GM12878 (cell line): ENCODE data around the gene DTX3. TPM values are rescaled to one million over a fixed set of nuclear protein-coding genes. Genes with fewer than 3 reads are reported as not detected.

Experiments used
- ATAC-seq: fragments of 200-7000 bp; cut with Tn5 transposase; 3 replicates; pipeline ENCODE4 v1.9.1; 2020; ENCODE audit warnings: mild to moderate bottlenecking, moderate library complexity
- BruUV-seq: library from RNA; stranded (reverse); fragments of 400-500 nt; replicated peaks from 2 replicates; lab custom pipeline; 2021; lab: Mats Ljungman, UMichigan
- CTCF ChIA-PET: fragments of 300-600 bp; sonication (Branson Sonifier 250); formaldehyde crosslinking; extraction: SDS; loops from one replicate; lab custom pipeline; 2021; ENCODE audit warnings: inconsistent platforms; lab: Yijun Ruan, JAX
- POLR2A ChIA-PET: fragments of 350-600 bp; formaldehyde crosslinking; extraction: SDS; loops from one replicate; lab custom pipeline; 2021; ENCODE audit warnings: inconsistent platforms; lab: Charles Lee
- RAD21 ChIA-PET: fragments of 300-600 bp; sonication (Branson Sonifier 250); formaldehyde crosslinking; loops from one replicate; lab custom pipeline; 2023; ENCODE audit warnings: antibody characterized with exemption; ENCODE audit not compliant: unreplicated experiment; lab: Charles Lee
- SMC1A ChIA-PET: fragments of 300-600 bp; sonication (Branson Sonifier 250); formaldehyde crosslinking; loops from one replicate; lab custom pipeline; 2023; ENCODE audit not compliant: unreplicated experiment, uncharacterized antibody; lab: Charles Lee
- DNase-seq: peaks from one replicate; pipeline ENCODE4 v3.0.0-alpha.2; 2011; ENCODE audit warnings: low read depth, low spot score
- FAIRE-seq: peaks from 3 replicates; lab custom pipeline; 2011; peaks lifted over from hg19 to GRCh38; lab: Jason Lieb, UNC
- H2AFZ ChIP-seq: 2 replicates; pipeline ENCODE4 v1.6.0; 2011; ENCODE audit warnings: low read depth, low read length, control low read depth; ENCODE audit not compliant: control insufficient read depth
- H3K27ac ChIP-seq: 2 replicates; pipeline ENCODE4 v1.5.1; 2011; ENCODE audit warnings: control low read depth; ENCODE audit not compliant: control insufficient read depth, insufficient read depth
- H3K27me3 ChIP-seq, 2 experiments: replicated peaks in 1 of 2; 2 replicates each; pipeline versions ENCODE4 v1.6.0 to v1.6.1; 2011; ENCODE audit warnings: low read length in 1 of 2; ENCODE audit not compliant: control insufficient read depth in 2 of 2, insufficient read depth in 2 of 2
- H3K36me3 ChIP-seq, 2 experiments: 2 replicates each; pipeline ENCODE4 v1.5.1; 2011; ENCODE audit warnings: low read length in 1 of 2; ENCODE audit not compliant: control insufficient read depth in 2 of 2, insufficient read depth in 2 of 2
- H3K4me1 ChIP-seq: 2 replicates; pipeline ENCODE4 v1.6.1; 2011; ENCODE audit warnings: mild to moderate bottlenecking, low read length, moderate library complexity, mixed read lengths; ENCODE audit not compliant: control insufficient read depth, insufficient read depth
- H3K4me2 ChIP-seq: 2 replicates; pipeline ENCODE4 v1.6.0; 2011; ENCODE audit warnings: control low read depth; ENCODE audit not compliant: control insufficient read depth, insufficient read depth
- H3K4me3 ChIP-seq: fragments of 200-600 bp; sonication (generic); 2 replicates; pipeline ENCODE4 v1.5.1; 2016
- H3K79me2 ChIP-seq: 2 replicates; pipeline ENCODE4 v1.6.0; 2011; ENCODE audit warnings: low read length; ENCODE audit not compliant: control insufficient read depth, insufficient read depth
- H3K9ac ChIP-seq: 2 replicates; pipeline ENCODE4 v1.8.0; 2011; ENCODE audit warnings: low read length, control low read depth, mixed read lengths; ENCODE audit not compliant: control insufficient read depth, insufficient read depth
- H3K9me3 ChIP-seq: replicated peaks from 3 replicates; pipeline ENCODE4 v1.5.1; 2011; ENCODE audit warnings: mild to moderate bottlenecking, low read length; ENCODE audit not compliant: control insufficient read depth, insufficient read depth
- H4K20me1 ChIP-seq: 2 replicates; pipeline ENCODE4 v1.6.0; 2011; ENCODE audit not compliant: control insufficient read depth, insufficient read depth
- EP300 ChIP-seq, 2 experiments: fragments of 150-350 bp in 1 of 2; IDR thresholded peaks; 2 replicates each; pipeline ENCODE4 v1.6.1; 2011 to 2012; ENCODE audit warnings: low read depth in 2 of 2, low read length in 2 of 2, borderline replicate concordance in 1 of 2, improper control_type of control experiment in 1 of 2, inconsistent platforms in 1 of 2; ENCODE audit not compliant: control insufficient read depth in 1 of 2
- HSF1 ChIP-seq: fragments of 150-350 bp; IDR thresholded peaks from 2 replicates; pipeline ENCODE4 v1.6.1; 2014; ENCODE audit warnings: mild to moderate bottlenecking, low read depth, low read length
- PAX5 ChIP-seq: IDR thresholded peaks from 2 replicates; pipeline ENCODE4 v1.6.1; 2011; ENCODE audit warnings: low read depth, low read length, borderline replicate concordance
- RBBP5 ChIP-seq: fragments of 200-600 bp; sonication (generic); conservative IDR thresholded peaks from 2 replicates; pipeline ENCODE4 v1.6.1; 2016
- RELA ChIP-seq: fragments of 450-650 bp; IDR thresholded peaks from 2 replicates; pipeline ENCODE4 v1.8.0; 2014; ENCODE audit warnings: borderline replicate concordance; ENCODE audit not compliant: partially characterized antibody
- SKIL ChIP-seq: fragments of 450-650 bp; IDR thresholded peaks from 2 replicates; pipeline ENCODE4 v1.6.1; 2017; ENCODE audit warnings: mild to moderate bottlenecking, low read depth, inconsistent platforms; ENCODE audit not compliant: poor library complexity, severe bottlenecking
- SMC3 ChIP-seq: IDR thresholded peaks from 2 replicates; pipeline ENCODE4 v1.6.1; 2011; ENCODE audit warnings: low read length, improper control_type of control experiment, borderline replicate concordance
- SP1 ChIP-seq: IDR thresholded peaks from one replicate; pipeline ENCODE4 v1.6.1; 2011; ENCODE audit warnings: low read depth, low read length
- SUZ12 ChIP-seq: fragments of 200-600 bp; sonication (generic); IDR thresholded peaks from one replicate; pipeline ENCODE4 v1.6.1; 2018; ENCODE audit warnings: antibody characterized with exemption, mild to moderate bottlenecking; ENCODE audit not compliant: unreplicated experiment
- TCF12 ChIP-seq: IDR thresholded peaks from 2 replicates; pipeline ENCODE4 v1.6.1; 2011; ENCODE audit warnings: low read depth, mild to moderate bottlenecking, low read length
- ZNF217 ChIP-seq: fragments of 450-650 bp; IDR thresholded peaks from 2 replicates; pipeline ENCODE4 v1.6.1; 2017; ENCODE audit warnings: antibody characterized with exemption, mild to moderate bottlenecking
- WGBS: methylation state at CpG from one replicate; pipeline ENCODE4 v1.1.6; 2016; ENCODE audit warnings: low lambda C conversion rate; ENCODE audit not compliant: insufficient replicate concordance, insufficient coverage; ENCODE audit errors: missing lambda C conversion rate; 5-methylcytosine and 5-hydroxymethylcytosine counted together
- in situ Hi-C: fragments of 300-500 bp; cut with MboI; formaldehyde crosslinking; loops from 9 replicates; pipeline ENCODE4 v1.14.3; 2018; ENCODE audit warnings: mixed read lengths
- intact Hi-C: fragments of 100-400 bp; cut with micrococcal nuclease; formaldehyde crosslinking; loops from one replicate; pipeline ENCODE4 v1.14.2; 2022; ENCODE audit not compliant: unreplicated experiment
- polyA plus RNA-seq, 11 experiments: library from polyadenylated mRNA; depleted of rRNA in 4 of 11; unstranded in 6 of 11; stranded (reverse) in 5 of 11; fragments of >200 nt; fragmentation: Nextera tagmentation in 4 of 11; fragmentation: Illumina TruSeq in 1 of 11; extraction: Ambion mirVana in 4 of 11; extraction: Trizol in 1 of 11; gene quantifications; 1 replicate in 1 of 11; 2 replicates in 10 of 11; pipeline versions ENCODE4 v1.2.1 to v1.2.3, GENCODE V29; 2011 to 2016; ENCODE audit warnings: inconsistent platforms in 2 of 11, missing spikeins in 2 of 11, low read depth in 1 of 11
- total RNA-seq, 4 experiments: library from RNA; depleted of rRNA in 3 of 4; stranded (reverse); fragments of >200 nt in 3 of 4; fragmentation: Illumina TruSeq in 1 of 4; extraction: Trizol in 1 of 4; gene quantifications; 2 replicates each; pipeline versions ENCODE4 v1.2.1 to v1.2.3, GENCODE V29; 2013 to 2021
- TF ChIP-seq, protein P1 (sequence below): IDR thresholded peaks from 2 replicates; pipeline ENCODE4 v1.6.1; 2012; ENCODE audit warnings: low read depth, low read length, improper control_type of control experiment

Gene DTX3
- total and polyA plus RNA-seq, 10 of the 15 experiments (the other 5 are each of a cell fraction or from before 2014, with no cell fraction given): 1.1 to 13.6 (median 5.6) TPM

GRCh38 chr12:57614948-57615500 is 10.4 kb downstream of the DTX3 start (continued):
- TF ChIP-seq HSF1: no peak
- TF ChIP-seq TCF12: no peak
- no peak for TF ChIP-seq SKIL
- TF ChIP-seq RELA: no peak
- no peak for TF ChIP-seq SMC3
- TF ChIP-seq, protein P1, sequence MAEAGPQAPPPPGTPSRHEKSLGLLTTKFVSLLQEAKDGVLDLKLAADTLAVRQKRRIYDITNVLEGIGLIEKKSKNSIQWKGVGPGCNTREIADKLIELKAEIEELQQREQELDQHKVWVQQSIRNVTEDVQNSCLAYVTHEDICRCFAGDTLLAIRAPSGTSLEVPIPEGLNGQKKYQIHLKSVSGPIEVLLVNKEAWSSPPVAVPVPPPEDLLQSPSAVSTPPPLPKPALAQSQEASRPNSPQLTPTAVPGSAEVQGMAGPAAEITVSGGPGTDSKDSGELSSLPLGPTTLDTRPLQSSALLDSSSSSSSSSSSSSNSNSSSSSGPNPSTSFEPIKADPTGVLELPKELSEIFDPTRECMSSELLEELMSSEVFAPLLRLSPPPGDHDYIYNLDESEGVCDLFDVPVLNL: no peak
- TF ChIP-seq RBBP5: no peak

- in situ Hi-C loops: no loop called here
- H3K9ac ChIP-seq: no peak overlapping the region
- TF ChIP-seq SUZ12 (no peak), SP1 (no peak), PAX5 (no peak), ZNF217 (no peak), EP300 (IDR thresholded peaks at IDR 0.05; ENCODE audit: borderline replicate concordance in 1 of 2, control insufficient read depth in 1 of 2, low read depth in 2 of 2, low read length in 2 of 2) (no peak)
- CTCF ChIA-PET: interaction anchor here (1.1 to 5.1 kb wide), 3 partner anchors 24 to 126 kb away, joined by 3 to 49 read pairs (median 11); no protein-coding TSS in a partner anchor
- H3K79me2 ChIP-seq: no peaks in the 10 kb centered on the region
- ATAC-seq (no peak), FAIRE-seq (no peak), DNase-seq (no peak)
- no TSS peak for BruUV-seq
- no peak overlapping the region for H2AFZ ChIP-seq
- intact Hi-C loops: no loop called here
- H4K20me1 ChIP-seq: no peaks in the 10 kb centered on the region
- no peaks in the 10 kb centered on the region for H3K36me3 ChIP-seq
- SMC1A ChIA-PET: interaction anchor here (1.4 kb wide), 1 partner anchor 32 kb away, joined by 3 read pairs; no protein-coding TSS in a partner anchor
- RAD21 ChIA-PET: interaction anchor here (1.0 kb wide), 1 partner anchor 157 kb away, joined by 4 read pairs; no protein-coding TSS in a partner anchor
- H3K4me1 ChIP-seq: peaks cover 10% of the 10 kb centered on the region
- H3K27me3 ChIP-seq: peaks cover 11 to 12% of the 10 kb centered on the region in 2 experiments; a peak in 3 of 4 replicates
- 57% methylated on average over 5 of the region's 5 CpGs for WGBS
- POLR2A ChIA-PET: interaction anchor here (0.8 to 2.9 kb wide), 2 partner anchors 11 to 35 kb away, joined by 3 to 13 read pairs; partner anchors contain the start of gene DTX3
- H3K4me2 ChIP-seq: no peak overlapping the region
- no peak overlapping the region for H3K27ac ChIP-seq
- no peaks in the 10 kb centered on the region for H3K9me3 ChIP-seq
- H3K4me3 ChIP-seq: no peak overlapping the region
Measured at GRCh38 chr12:57615637-57616036, 11.0 kb downstream of the DTX3 start.
